Fibroblast of pulmonary artery (primary cell): Measurements from ENCODE around the gene SETDB1.

ENCODE experiments used
- DNase-seq: peaks from one replicate; pipeline ENCODE4 v3.0.0-alpha.2; 2010; ENCODE audit warnings: low read depth
- H3K4me3 ChIP-seq: replicated peaks from 2 replicates; pipeline ENCODE4 v1.5.1; 2011; ENCODE audit warnings: low read depth, mild to moderate bottlenecking, control low read depth, low read length, moderate library complexity
- CTCF ChIP-seq: IDR thresholded peaks from 2 replicates; pipeline ENCODE4 v1.5.1; 2011; ENCODE audit warnings: mild to moderate bottlenecking, control low read depth, low read length, inconsistent platforms; ENCODE audit errors: missing control alignments

The SETDB1 gene

GRCh38 chr1:150961756-150962155, 35.6 kb downstream of the SETDB1 start:
- no peak for TF ChIP-seq CTCF
- no peak overlapping the region for H3K4me3 ChIP-seq
- no peak for DNase-seq

- H3K4me3 ChIP-seq, result no peak overlapping the region
- DNase-seq, result no peak
- no peak for TF ChIP-seq CTCF
These were observed 37.4 kb downstream of the SETDB1 start for GRCh38 chr1:150963321-150964163.

GRCh38 chr1:150964164-150964489, 38.0 kb downstream of the SETDB1 start:
- no peak overlapping the region for H3K4me3 ChIP-seq
- DNase-seq, result no peak
- no peak for TF ChIP-seq CTCF

- H3K4me3 ChIP-seq, result no peak overlapping the region
- DNase-seq, result no peak
- no peak for TF ChIP-seq CTCF
These were observed 39.4 kb downstream of the SETDB1 start for GRCh38 chr1:150965605-150966004.

GRCh38 chr1:150966011-150966410, 39.8 kb downstream of the SETDB1 start:
- DNase-seq, result no peak
- no peak overlapping the region for H3K4me3 ChIP-seq
- no peak for TF ChIP-seq CTCF

GRCh38 chr1:150967936-150968335, 41.8 kb downstream of the SETDB1 start:
- TF ChIP-seq CTCF, result no peak
- H3K4me3 ChIP-seq, result no peak overlapping the region
- DNase-seq, result no peak

GRCh38 chr1:150968491-150968890, 42.3 kb downstream of the SETDB1 start:
- DNase-seq, result no peak
- no peak overlapping the region for H3K4me3 ChIP-seq
- TF ChIP-seq CTCF, result no peak
